WTC11 (cell line): ENCODE measurements around the gene MEN1. TPM values are rescaled to one million over a fixed set of nuclear protein-coding genes. Genes with fewer than 3 reads are reported as not detected.

Source experiments
- ATAC-seq: fragments of 200-7000 bp; cut with Tn5 transposase; 2 replicates; pipeline ENCODE4 v1.10.0; 2021; ENCODE audit warnings: mild to moderate bottlenecking, moderate library complexity
- CTCF ChIA-PET: fragments of 300-600 bp; sonication (Branson Sonifier 250); formaldehyde crosslinking; loops from one replicate; lab custom pipeline; 2021; ENCODE audit warnings: antibody characterized with exemption; lab: Charles Lee
- POLR2A ChIA-PET: fragments of 350-600 bp; sonication (Branson Sonifier 250); formaldehyde crosslinking; loops from one replicate; lab custom pipeline; 2021; ENCODE audit warnings: antibody characterized with exemption; lab: Charles Lee
- DNase-seq: peaks from one replicate; pipeline ENCODE4 v3.0.0; 2021; ENCODE audit warnings: low spot score
- H3K27ac Mint-ChIP-seq: 2 replicates; pipeline ENCODE4 v1.8.0; 2021; ENCODE audit warnings: mixed read lengths
- H3K27me3 Mint-ChIP-seq: 2 replicates; pipeline ENCODE4 v1.8.0; 2021; ENCODE audit warnings: low read depth, mild to moderate bottlenecking, moderate library complexity, mixed read lengths
- H3K36me3 Mint-ChIP-seq: 2 replicates; pipeline ENCODE4 v1.8.0; 2021; ENCODE audit warnings: mixed read lengths
- H3K4me1 Mint-ChIP-seq: 2 replicates; pipeline ENCODE4 v1.8.0; 2022; ENCODE audit warnings: mixed read lengths
- H3K4me3 Mint-ChIP-seq: 2 replicates; pipeline ENCODE4 v1.8.0; 2021; ENCODE audit warnings: mild to moderate bottlenecking, moderate library complexity, mixed read lengths
- H3K9me3 Mint-ChIP-seq: 2 replicates; pipeline ENCODE4 v1.8.0; 2021; ENCODE audit warnings: mixed read lengths
- ATF6 ChIP-seq: sonication (generic); formaldehyde crosslinking; IDR thresholded peaks from 2 replicates; pipeline ENCODE4 v1.8.1; 2023; ENCODE audit warnings: mild to moderate bottlenecking, missing genetic modification reagents
- CBFB ChIP-seq: sonication (generic); formaldehyde crosslinking; IDR thresholded peaks from 2 replicates; pipeline ENCODE4 v1.8.1; 2022; ENCODE audit warnings: mild to moderate bottlenecking, low read depth, missing genetic modification reagents
- CREB1 ChIP-seq: sonication (generic); formaldehyde crosslinking; IDR thresholded peaks from 2 replicates; pipeline ENCODE4 v1.8.0; 2023; ENCODE audit warnings: mild to moderate bottlenecking, missing genetic modification reagents
- E2F5 ChIP-seq: sonication (generic); formaldehyde crosslinking; IDR thresholded peaks from 2 replicates; pipeline ENCODE4 v1.8.1; 2022; ENCODE audit warnings: mild to moderate bottlenecking, moderate library complexity, missing genetic modification reagents
- FOXP1 ChIP-seq: sonication (generic); formaldehyde crosslinking; IDR thresholded peaks from 2 replicates; pipeline ENCODE4 v1.8.0; 2022; ENCODE audit warnings: missing genetic modification reagents, mild to moderate bottlenecking, moderate library complexity, borderline replicate concordance
- FOXP4 ChIP-seq: sonication (generic); formaldehyde crosslinking; IDR thresholded peaks from 2 replicates; pipeline ENCODE4 v1.8.0; 2022; ENCODE audit warnings: mild to moderate bottlenecking, missing genetic modification reagents
- GABPB1 ChIP-seq: sonication (generic); formaldehyde crosslinking; IDR thresholded peaks from 2 replicates; pipeline ENCODE4 v1.8.1; 2023; ENCODE audit warnings: mild to moderate bottlenecking, missing genetic modification reagents
- GTF2I ChIP-seq: fragments of 250-450 bp; sonication (Bioruptor Pico); conservative IDR thresholded peaks from 2 replicates; pipeline ENCODE4 v1.4.0; 2021; ENCODE audit warnings: mild to moderate bottlenecking
- HMGA2 ChIP-seq: fragments of 250-450 bp; sonication (Bioruptor Pico); IDR thresholded peaks from 2 replicates; pipeline ENCODE4 v1.4.0; 2021; ENCODE audit warnings: mild to moderate bottlenecking, moderate library complexity
- TEAD4 ChIP-seq: sonication (generic); formaldehyde crosslinking; IDR thresholded peaks from 2 replicates; pipeline ENCODE4 v1.8.0; 2022; ENCODE audit warnings: mild to moderate bottlenecking, missing genetic modification reagents
- ZNF121 ChIP-seq: sonication (generic); formaldehyde crosslinking; IDR thresholded peaks from 2 replicates; pipeline ENCODE4 v1.8.0; 2023; ENCODE audit warnings: missing genetic modification reagents
- ZNF671 ChIP-seq: fragments of 250-450 bp; sonication (Bioruptor Pico); IDR thresholded peaks from 2 replicates; pipeline ENCODE4 v1.8.0; 2021; ENCODE audit warnings: mild to moderate bottlenecking
- total RNA-seq: library from RNA; stranded (reverse); gene quantifications from 3 replicates; pipeline ENCODE4 v1.2.3, GENCODE V29; 2021
- TF ChIP-seq, protein P1 (sequence below): sonication (generic); formaldehyde crosslinking; IDR thresholded peaks from 2 replicates; pipeline ENCODE4 v1.8.1; 2023; ENCODE audit warnings: mild to moderate bottlenecking, missing genetic modification reagents, moderate library complexity
- TF ChIP-seq, protein P2 (sequence below): sonication (generic); formaldehyde crosslinking; IDR thresholded peaks from 2 replicates; pipeline ENCODE4 v1.8.0; 2023; ENCODE audit warnings: missing genetic modification reagents, mild to moderate bottlenecking, borderline replicate concordance
- TF ChIP-seq, protein P3 (sequence below): sonication (generic); formaldehyde crosslinking; IDR thresholded peaks from 2 replicates; pipeline ENCODE4 v1.8.0; 2022; ENCODE audit warnings: mild to moderate bottlenecking, missing genetic modification reagents

Gene MEN1
- total RNA-seq, 1 experiment from 2014 or later: 47.1 TPM

GRCh38 chr11:64792482-64792881 lies 17.9 kb downstream of the MEN1 start:
- POLR2A ChIA-PET: no interaction called here

GRCh38 chr11:64791781-64792291 lies 18.5 kb downstream of the MEN1 start:
- ATAC-seq (no peak), DNase-seq (no peak)
- H3K4me3 Mint-ChIP-seq: no peak overlapping the region
- H3K9me3 Mint-ChIP-seq: no peaks in the 10 kb centered on the region
- TF ChIP-seq CREB1 (CRISPR knock-in tag): no peak
- TF ChIP-seq TEAD4 (CRISPR knock-in tag): no peak
- TF ChIP-seq HMGA2: no peak
- TF ChIP-seq, protein P1, sequence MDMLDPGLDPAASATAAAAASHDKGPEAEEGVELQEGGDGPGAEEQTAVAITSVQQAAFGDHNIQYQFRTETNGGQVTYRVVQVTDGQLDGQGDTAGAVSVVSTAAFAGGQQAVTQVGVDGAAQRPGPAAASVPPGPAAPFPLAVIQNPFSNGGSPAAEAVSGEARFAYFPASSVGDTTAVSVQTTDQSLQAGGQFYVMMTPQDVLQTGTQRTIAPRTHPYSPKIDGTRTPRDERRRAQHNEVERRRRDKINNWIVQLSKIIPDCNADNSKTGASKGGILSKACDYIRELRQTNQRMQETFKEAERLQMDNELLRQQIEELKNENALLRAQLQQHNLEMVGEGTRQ: no peak
- TF ChIP-seq, protein P2, sequence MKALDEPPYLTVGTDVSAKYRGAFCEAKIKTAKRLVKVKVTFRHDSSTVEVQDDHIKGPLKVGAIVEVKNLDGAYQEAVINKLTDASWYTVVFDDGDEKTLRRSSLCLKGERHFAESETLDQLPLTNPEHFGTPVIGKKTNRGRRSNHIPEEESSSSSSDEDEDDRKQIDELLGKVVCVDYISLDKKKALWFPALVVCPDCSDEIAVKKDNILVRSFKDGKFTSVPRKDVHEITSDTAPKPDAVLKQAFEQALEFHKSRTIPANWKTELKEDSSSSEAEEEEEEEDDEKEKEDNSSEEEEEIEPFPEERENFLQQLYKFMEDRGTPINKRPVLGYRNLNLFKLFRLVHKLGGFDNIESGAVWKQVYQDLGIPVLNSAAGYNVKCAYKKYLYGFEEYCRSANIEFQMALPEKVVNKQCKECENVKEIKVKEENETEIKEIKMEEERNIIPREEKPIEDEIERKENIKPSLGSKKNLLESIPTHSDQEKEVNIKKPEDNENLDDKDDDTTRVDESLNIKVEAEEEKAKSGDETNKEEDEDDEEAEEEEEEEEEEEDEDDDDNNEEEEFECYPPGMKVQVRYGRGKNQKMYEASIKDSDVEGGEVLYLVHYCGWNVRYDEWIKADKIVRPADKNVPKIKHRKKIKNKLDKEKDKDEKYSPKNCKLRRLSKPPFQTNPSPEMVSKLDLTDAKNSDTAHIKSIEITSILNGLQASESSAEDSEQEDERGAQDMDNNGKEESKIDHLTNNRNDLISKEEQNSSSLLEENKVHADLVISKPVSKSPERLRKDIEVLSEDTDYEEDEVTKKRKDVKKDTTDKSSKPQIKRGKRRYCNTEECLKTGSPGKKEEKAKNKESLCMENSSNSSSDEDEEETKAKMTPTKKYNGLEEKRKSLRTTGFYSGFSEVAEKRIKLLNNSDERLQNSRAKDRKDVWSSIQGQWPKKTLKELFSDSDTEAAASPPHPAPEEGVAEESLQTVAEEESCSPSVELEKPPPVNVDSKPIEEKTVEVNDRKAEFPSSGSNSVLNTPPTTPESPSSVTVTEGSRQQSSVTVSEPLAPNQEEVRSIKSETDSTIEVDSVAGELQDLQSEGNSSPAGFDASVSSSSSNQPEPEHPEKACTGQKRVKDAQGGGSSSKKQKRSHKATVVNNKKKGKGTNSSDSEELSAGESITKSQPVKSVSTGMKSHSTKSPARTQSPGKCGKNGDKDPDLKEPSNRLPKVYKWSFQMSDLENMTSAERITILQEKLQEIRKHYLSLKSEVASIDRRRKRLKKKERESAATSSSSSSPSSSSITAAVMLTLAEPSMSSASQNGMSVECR: no peak
- no peak for TF ChIP-seq ATF6 (CRISPR knock-in tag)
- TF ChIP-seq, protein P3, sequence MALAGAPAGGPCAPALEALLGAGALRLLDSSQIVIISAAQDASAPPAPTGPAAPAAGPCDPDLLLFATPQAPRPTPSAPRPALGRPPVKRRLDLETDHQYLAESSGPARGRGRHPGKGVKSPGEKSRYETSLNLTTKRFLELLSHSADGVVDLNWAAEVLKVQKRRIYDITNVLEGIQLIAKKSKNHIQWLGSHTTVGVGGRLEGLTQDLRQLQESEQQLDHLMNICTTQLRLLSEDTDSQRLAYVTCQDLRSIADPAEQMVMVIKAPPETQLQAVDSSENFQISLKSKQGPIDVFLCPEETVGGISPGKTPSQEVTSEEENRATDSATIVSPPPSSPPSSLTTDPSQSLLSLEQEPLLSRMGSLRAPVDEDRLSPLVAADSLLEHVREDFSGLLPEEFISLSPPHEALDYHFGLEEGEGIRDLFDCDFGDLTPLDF (CRISPR knock-in tag): no peak
- TF ChIP-seq CBFB (CRISPR knock-in tag): no peak
- TF ChIP-seq FOXP1: no peak
- TF ChIP-seq E2F5 (CRISPR knock-in tag): no peak
- H3K4me1 Mint-ChIP-seq: no peaks in the 10 kb centered on the region
- no peaks in the 10 kb centered on the region for H3K27me3 Mint-ChIP-seq
- H3K27ac Mint-ChIP-seq: no peak overlapping the region
- CTCF ChIA-PET: interaction anchor here (0.6 to 0.7 kb wide), 2 partner anchors 13 to 24 kb away, joined by 3 to 7 read pairs; partner anchors contain the start of gene SF1
- POLR2A ChIA-PET: no interaction called here
- no peaks in the 10 kb centered on the region; the same call in 1 of the 2 replicates for H3K36me3 Mint-ChIP-seq

More at GRCh38 chr11:64792482-64792881, 17.9 kb downstream of the MEN1 start:
- H3K27ac Mint-ChIP-seq: no peak overlapping the region
- no peak overlapping the region for H3K4me3 Mint-ChIP-seq
- H3K36me3 Mint-ChIP-seq: no peaks in the 10 kb centered on the region; the same call in 1 of the 2 replicates
- no peaks in the 10 kb centered on the region for H3K4me1 Mint-ChIP-seq
- ATAC-seq (no peak), DNase-seq (no peak)
- no peaks in the 10 kb centered on the region for H3K27me3 Mint-ChIP-seq
- no peaks in the 10 kb centered on the region for H3K9me3 Mint-ChIP-seq
- TF ChIP-seq ZNF121 (no peak), ZNF671 (CRISPR knock-in tag) (no peak), FOXP4 (no peak), GTF2I (CRISPR knock-in tag) (no peak), GABPB1 (CRISPR knock-in tag) (no peak)
- TF ChIP-seq, all 79 proteins: peak for 0
- CTCF ChIA-PET: no interaction called here
